ENCODE results near the gene BOK. TPM values are rescaled to one million over a fixed set of nuclear protein-coding genes. Genes with fewer than 3 reads are reported as not detected.

Gene BOK
- total RNA-seq, 2 donors from 2014 or later: 0.10 TPM; not detected in 1

- Mint-ChIP-seq H3K27me3 (ENCODE audit: low read depth) (no peaks in the 10 kb centered on the region), H3K4me3 (peak overlapping the region; percentile 78 to 83), H3K27ac (peak overlapping the region; percentile 47), H3K36me3 (ENCODE audit: insufficient read depth in 2 of 2) (peaks cover 0 to 2% of the 10 kb centered on the region in 2 donors), H3K9me3 (no peaks in the 10 kb centered on the region), H3K4me1 (ENCODE audit: low read depth) (peaks cover 26% of the 10 kb centered on the region)
- no peak for DNase-seq
- no peak for ATAC-seq (replicated peaks in 1 of 2)
Measured at GRCh38 chr2:241611062-241611461, 52.5 kb downstream of the BOK start.

- ATAC-seq (replicated peaks in 1 of 2): no peak
- H3K27ac Mint-ChIP-seq: no peak overlapping the region
- no peaks in the 10 kb centered on the region for H3K9me3 Mint-ChIP-seq
- H3K36me3 Mint-ChIP-seq (ENCODE audit: insufficient read depth in 2 of 2): peaks cover 1 to 5% of the 10 kb centered on the region in 2 donors
- H3K4me1 Mint-ChIP-seq (ENCODE audit: low read depth): peaks cover 39% of the 10 kb centered on the region
- no peak overlapping the region for H3K4me3 Mint-ChIP-seq
- no peaks in the 10 kb centered on the region for H3K27me3 Mint-ChIP-seq (ENCODE audit: low read depth)
- DNase-seq: no peak
Measured at GRCh38 chr2:241612156-241613016, 53.8 kb downstream of the BOK start.

GRCh38 chr2:241613017-241613780 is 54.7 kb downstream of the BOK start:
- Mint-ChIP-seq H3K27ac (no peak overlapping the region), H3K9me3 (no peaks in the 10 kb centered on the region), H3K4me1 (ENCODE audit: low read depth) (peaks cover 47% of the 10 kb centered on the region), H3K36me3 (ENCODE audit: insufficient read depth in 2 of 2) (peaks cover 5 to 9% of the 10 kb centered on the region in 2 donors), H3K4me3 (no peak overlapping the region), H3K27me3 (ENCODE audit: low read depth) (no peaks in the 10 kb centered on the region)
- ATAC-seq (replicated peaks in 1 of 2) (no peak), DNase-seq (no peak)

GRCh38 chr2:241615041-241615440 is 56.5 kb downstream of the BOK start:
- peaks cover 48% of the 10 kb centered on the region for H3K4me1 Mint-ChIP-seq (ENCODE audit: low read depth)

GRCh38 chr2:241615522-241616052 is 57.0 kb downstream of the BOK start:
- ATAC-seq (replicated peaks in 1 of 2): no peak
- peaks cover 0 to under 1% of the 10 kb centered on the region in 2 donors for H3K9me3 Mint-ChIP-seq
- no peak overlapping the region for H3K27ac Mint-ChIP-seq
- H3K36me3 Mint-ChIP-seq (ENCODE audit: insufficient read depth in 2 of 2): peaks cover 10 to 17% of the 10 kb centered on the region in 2 donors
- no peaks in the 10 kb centered on the region for H3K27me3 Mint-ChIP-seq (ENCODE audit: low read depth)
- peaks cover 46% of the 10 kb centered on the region for H3K4me1 Mint-ChIP-seq (ENCODE audit: low read depth)
- DNase-seq: no peak
- peak overlapping the region; percentile 26 to 69 for H3K4me3 Mint-ChIP-seq

More at GRCh38 chr2:241615041-241615440, 56.5 kb downstream of the BOK start:
- ATAC-seq (replicated peaks in 1 of 2): no peak
- no peaks in the 10 kb centered on the region for H3K9me3 Mint-ChIP-seq
- DNase-seq: no peak
- H3K36me3 Mint-ChIP-seq (ENCODE audit: insufficient read depth in 2 of 2): peaks cover 8 to 13% of the 10 kb centered on the region in 2 donors
- H3K4me3 Mint-ChIP-seq: no peak overlapping the region
- H3K27ac Mint-ChIP-seq: no peak overlapping the region
- H3K27me3 Mint-ChIP-seq (ENCODE audit: low read depth): no peaks in the 10 kb centered on the region

GRCh38 chr2:241616168-241617125 is 57.9 kb downstream of the BOK start:
- DNase-seq (no peak), ATAC-seq (replicated peaks in 1 of 2) (no peak)
- H3K36me3 Mint-ChIP-seq (ENCODE audit: insufficient read depth in 2 of 2): peaks cover 15 to 22% of the 10 kb centered on the region in 2 donors
- peaks cover 53% of the 10 kb centered on the region for H3K4me1 Mint-ChIP-seq (ENCODE audit: low read depth)
- H3K9me3 Mint-ChIP-seq: peaks cover 2 to 3% of the 10 kb centered on the region in 2 donors
- no peak overlapping the region for H3K27ac Mint-ChIP-seq
- peak overlapping the region; percentile 26 to 81 for H3K4me3 Mint-ChIP-seq
- no peaks in the 10 kb centered on the region for H3K27me3 Mint-ChIP-seq (ENCODE audit: low read depth)

- DNase-seq (peak in 1 of 2 donors; percentile 45), ATAC-seq (replicated peaks in 1 of 2) (peak in 1 of 2 donors; percentile 4)
- Mint-ChIP-seq H3K27me3 (ENCODE audit: low read depth) (no peaks in the 10 kb centered on the region), H3K4me1 (ENCODE audit: low read depth) (peaks cover 55% of the 10 kb centered on the region), H3K36me3 (ENCODE audit: insufficient read depth in 2 of 2) (peaks cover 15 to 25% of the 10 kb centered on the region in 2 donors), H3K27ac (peak overlapping the region; percentile 83), H3K9me3 (peaks cover 2 to 3% of the 10 kb centered on the region in 2 donors), H3K4me3 (peak overlapping the region; percentile 81 to 87)
Measured at GRCh38 chr2:241617431-241618154, 59.0 kb downstream of the BOK start.

- Mint-ChIP-seq H3K36me3 (ENCODE audit: insufficient read depth in 2 of 2) (peaks cover 15 to 25% of the 10 kb centered on the region in 2 donors), H3K4me1 (ENCODE audit: low read depth) (peaks cover 55% of the 10 kb centered on the region), H3K27ac (peak overlapping the region; percentile 83), H3K4me3 (peak overlapping the region; percentile 81 to 87), H3K27me3 (ENCODE audit: low read depth) (no peaks in the 10 kb centered on the region), H3K9me3 (peaks cover 2 to 3% of the 10 kb centered on the region in 2 donors)
- ATAC-seq (replicated peaks in 1 of 2): no peak
- no peak for DNase-seq
Measured at GRCh38 chr2:241618296-241618805, 59.8 kb downstream of the BOK start.

- Mint-ChIP-seq H3K4me1 (ENCODE audit: low read depth) (peaks cover 55% of the 10 kb centered on the region), H3K27ac (no peak overlapping the region), H3K36me3 (ENCODE audit: insufficient read depth in 2 of 2) (peaks cover 15 to 25% of the 10 kb centered on the region in 2 donors), H3K27me3 (ENCODE audit: low read depth) (no peaks in the 10 kb centered on the region), H3K9me3 (peaks cover 2 to 3% of the 10 kb centered on the region in 2 donors), H3K4me3 (peak overlapping the region in 1 of 2 donors; percentile 81)
- no peak for DNase-seq
- no peak for ATAC-seq (replicated peaks in 1 of 2)
Measured at GRCh38 chr2:241618829-241619228, 60.3 kb downstream of the BOK start.

GRCh38 chr2:241619597-241620418 is 61.3 kb downstream of the BOK start:
- DNase-seq (peak; percentile 61 to 84), ATAC-seq (replicated peaks in 1 of 2) (peak; percentile 62 to 66)
- peaks cover 15 to 23% of the 10 kb centered on the region in 2 donors for H3K36me3 Mint-ChIP-seq (ENCODE audit: insufficient read depth in 2 of 2)
- peaks cover 53% of the 10 kb centered on the region for H3K4me1 Mint-ChIP-seq (ENCODE audit: low read depth)
- H3K27ac Mint-ChIP-seq: peak overlapping the region; percentile 14
- H3K9me3 Mint-ChIP-seq: peaks cover 2 to 3% of the 10 kb centered on the region in 2 donors
- H3K4me3 Mint-ChIP-seq: peak overlapping the region in 1 of 2 donors; percentile 23
- no peaks in the 10 kb centered on the region for H3K27me3 Mint-ChIP-seq (ENCODE audit: low read depth)

- DNase-seq (peak; percentile 83 to 94), ATAC-seq (replicated peaks in 1 of 2) (peak; percentile 81 to 84)
- no peaks in the 10 kb centered on the region for H3K27me3 Mint-ChIP-seq (ENCODE audit: low read depth)
- peaks cover 15 to 23% of the 10 kb centered on the region in 2 donors for H3K36me3 Mint-ChIP-seq (ENCODE audit: insufficient read depth in 2 of 2)
- H3K9me3 Mint-ChIP-seq: peaks cover 2 to 3% of the 10 kb centered on the region in 2 donors
- peaks cover 50% of the 10 kb centered on the region for H3K4me1 Mint-ChIP-seq (ENCODE audit: low read depth)
- peak overlapping the region in 1 of 2 donors; percentile 59 for H3K4me3 Mint-ChIP-seq
- peak overlapping the region; percentile 87 for H3K27ac Mint-ChIP-seq
Measured at GRCh38 chr2:241620419-241620769, 61.8 kb downstream of the BOK start.

Data from activated T-cell treated with anti-CD3 and anti-CD28 coated beads, Interleukin-2, amount 50 U/mL, for 72 hours (primary cell).